M059J (cell line): Measurements from ENCODE around the gene SYCN. TPM values are rescaled to one million over a fixed set of nuclear protein-coding genes. Genes with fewer than 3 reads are reported as not detected.
"Not testable (repeated sequence)": the region's sequence is repeated elsewhere in the genome, so short reads cannot be mapped to it uniquely, and the experiment has no call there.

ENCODE experiments used
- DNase-seq: peaks from one replicate; pipeline ENCODE4 v3.0.0-alpha.2; 2012; ENCODE audit warnings: low read depth
- total RNA-seq: library from RNA; depleted of rRNA; stranded (reverse); fragments of >200 nt; shearing (Covaris generic); gene quantifications from 2 replicates; pipeline ENCODE4 v1.2.3, GENCODE V29; 2014; rRNA removed

Gene SYCN, protein sequence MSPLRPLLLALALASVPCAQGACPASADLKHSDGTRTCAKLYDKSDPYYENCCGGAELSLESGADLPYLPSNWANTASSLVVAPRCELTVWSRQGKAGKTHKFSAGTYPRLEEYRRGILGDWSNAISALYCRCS
- not detected in 2 replicates for total RNA-seq

DNA sequence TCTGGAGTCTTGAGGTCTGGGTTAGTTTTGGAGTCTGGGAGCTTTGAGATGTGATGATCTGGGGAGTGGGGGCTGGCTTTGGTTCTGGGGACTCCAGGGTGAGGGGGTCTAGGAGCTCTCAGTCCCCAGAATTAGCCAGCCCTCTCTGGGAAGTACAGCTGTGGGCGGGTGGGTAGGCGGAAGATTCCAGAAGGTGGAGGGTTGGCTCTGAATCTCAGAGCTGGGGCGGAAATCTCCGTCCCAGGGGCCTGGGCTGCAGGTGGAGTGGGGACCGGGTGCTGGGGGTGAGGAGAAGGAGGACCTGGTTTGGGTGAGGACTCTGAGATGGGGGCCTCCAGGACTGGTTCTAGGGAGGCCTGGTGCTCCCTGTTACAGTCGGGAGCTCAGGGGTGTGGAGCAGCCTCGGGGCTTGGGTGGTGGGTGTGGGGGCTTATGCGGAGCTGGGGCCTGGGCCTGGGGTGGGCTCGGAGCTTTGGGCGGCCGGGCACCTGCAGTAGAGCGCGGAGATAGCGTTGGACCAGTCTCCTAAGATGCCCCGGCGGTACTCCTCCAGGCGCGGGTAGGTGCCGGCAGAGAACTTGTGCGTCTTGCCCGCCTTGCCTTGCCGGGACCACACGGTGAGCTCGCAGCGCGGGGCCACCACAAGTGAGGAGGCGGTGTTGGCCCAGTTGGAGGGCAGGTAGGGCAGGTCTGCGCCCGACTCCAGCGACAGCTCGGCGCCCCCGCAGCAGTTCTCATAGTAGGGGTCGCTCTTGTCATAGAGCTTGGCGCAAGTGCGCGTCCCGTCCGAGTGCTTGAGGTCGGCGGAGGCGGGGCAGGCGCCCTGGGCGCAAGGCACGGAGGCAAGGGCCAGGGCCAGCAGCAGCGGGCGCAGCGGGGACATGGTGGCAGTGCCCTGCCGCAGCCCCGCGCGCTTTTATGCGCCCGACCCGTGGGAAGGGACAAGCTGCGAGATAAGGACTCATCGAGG lies at the start of gene SYCN:
TSS of gene SYCN (minus strand) at position 892 of the 970 bp plus-strand sequence. CDS start at position 883, 9 bp downstream.
- DNase-seq = no peak

DNA sequence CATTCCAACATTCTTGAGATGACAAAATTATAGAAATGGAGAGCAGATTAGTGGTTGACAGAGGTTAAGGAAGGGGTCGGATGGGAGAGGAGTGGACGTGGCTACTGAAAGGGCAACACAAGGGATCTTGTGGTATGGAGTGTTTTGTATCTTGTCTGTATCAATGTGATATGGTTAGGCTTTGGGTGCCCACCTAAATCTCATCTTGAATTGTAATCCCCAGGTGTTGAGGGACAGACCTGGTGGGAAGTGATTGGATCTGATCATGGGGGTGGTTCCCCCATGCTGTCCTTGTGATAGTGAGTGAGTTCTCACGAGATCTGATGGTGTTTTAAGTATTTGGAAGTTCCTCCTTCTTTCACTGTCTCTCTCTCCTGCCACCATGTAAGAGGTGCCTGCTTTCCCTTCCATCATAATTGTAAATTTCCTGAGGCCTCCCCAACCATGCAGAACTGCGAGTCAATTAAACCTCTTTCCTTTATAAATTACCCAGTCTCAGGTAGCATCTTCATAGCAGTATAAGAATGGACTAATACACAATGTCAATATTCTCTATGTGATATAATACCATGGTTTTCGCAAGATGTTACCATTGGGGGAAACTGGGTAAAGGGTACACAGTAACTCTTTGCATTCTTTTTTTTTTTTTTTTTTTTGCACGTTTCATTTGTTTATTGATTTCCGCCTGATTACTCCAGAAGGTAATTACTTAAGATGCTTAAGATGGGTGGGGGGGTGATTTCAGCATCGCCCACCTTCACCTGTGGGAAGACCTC lies 49.5 kb upstream of the SYCN start:
- DNase-seq = no peak

DNA sequence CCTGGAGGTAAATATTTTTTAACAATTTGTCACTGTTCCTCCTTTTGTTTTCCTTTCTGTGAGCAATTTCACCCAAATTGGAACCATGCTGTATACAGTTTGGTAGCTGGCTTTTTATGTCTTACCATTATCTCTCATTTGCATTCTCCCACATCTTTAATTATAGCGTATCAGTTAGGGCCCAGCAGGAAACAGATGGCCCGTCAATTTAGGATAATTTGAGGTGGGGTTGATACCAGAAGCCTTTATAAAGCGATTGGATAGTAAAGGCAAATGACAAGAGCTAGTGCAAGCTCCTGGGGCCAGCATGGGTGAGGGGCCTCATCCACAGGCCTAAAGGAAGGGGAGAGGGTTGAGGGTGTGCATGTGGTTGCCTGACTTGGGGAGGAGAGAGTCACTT lies 48.4 kb upstream of the SYCN start:
- DNase-seq = no peak

DNA sequence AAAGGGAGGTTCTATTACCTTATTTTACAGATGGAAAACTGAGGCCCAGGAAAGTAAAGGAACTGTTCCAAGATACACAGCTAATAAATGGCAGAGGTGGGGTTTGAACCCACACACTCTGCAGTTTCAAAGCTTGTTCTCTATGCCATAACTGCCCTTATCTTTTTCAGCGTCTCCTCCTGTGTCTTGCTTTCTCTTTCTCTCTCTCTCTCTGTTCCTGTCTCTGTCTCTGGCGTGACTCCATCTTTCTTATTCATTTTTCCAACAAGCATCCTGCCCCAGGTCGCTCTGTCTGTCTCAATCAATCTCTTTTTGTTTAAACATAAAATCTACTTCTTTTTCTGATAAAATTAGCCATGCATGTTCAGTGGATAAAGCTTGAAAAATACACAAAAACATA lies 47.8 kb upstream of the SYCN start:
- DNase-seq = no peak

DNA sequence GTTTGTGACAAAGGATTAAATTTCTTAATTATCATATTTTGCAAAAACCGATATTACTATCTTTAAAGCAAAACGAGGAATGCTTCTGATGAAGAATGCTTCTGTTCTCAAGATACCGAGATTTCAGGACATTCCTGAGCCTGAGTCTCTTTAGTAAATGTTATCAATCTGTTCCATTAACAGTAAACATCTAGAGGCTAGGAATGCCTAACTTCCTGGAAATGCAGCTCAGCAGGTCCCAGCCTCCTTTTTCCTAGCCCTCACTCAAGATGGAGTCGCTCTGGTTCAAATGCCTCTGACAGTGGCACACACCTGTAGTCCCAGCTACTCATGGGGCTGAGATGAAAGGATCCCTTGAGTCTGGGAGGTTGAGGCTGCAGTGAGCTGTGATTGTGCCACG lies 47.0 kb upstream of the SYCN start:
- DNase-seq = no peak

DNA sequence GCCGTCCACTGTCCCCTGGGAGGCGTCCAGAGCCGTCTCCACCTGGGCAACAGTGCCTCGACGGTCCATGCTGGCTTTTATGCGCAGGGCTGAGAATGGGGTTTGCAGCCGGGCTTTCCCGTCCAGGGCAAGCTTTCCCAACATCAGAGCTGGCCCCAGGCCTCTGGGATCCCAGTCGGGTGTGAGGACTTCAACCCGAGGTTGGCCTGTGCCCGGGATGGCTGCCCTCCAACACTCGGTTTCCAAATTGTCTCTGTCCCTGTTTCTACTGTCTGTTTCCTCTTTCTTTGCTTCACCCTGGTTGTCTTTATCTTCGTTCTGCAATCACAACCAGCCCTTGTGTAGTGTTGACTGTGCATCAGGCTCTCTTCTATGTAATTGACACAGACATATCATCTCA lies 44.7 kb upstream of the SYCN start, which contains the start of gene IFNL4:
TSS of gene IFNL4 (minus strand) at position 51 of the 400 bp plus-strand sequence.
- DNase-seq = no peak

DNA sequence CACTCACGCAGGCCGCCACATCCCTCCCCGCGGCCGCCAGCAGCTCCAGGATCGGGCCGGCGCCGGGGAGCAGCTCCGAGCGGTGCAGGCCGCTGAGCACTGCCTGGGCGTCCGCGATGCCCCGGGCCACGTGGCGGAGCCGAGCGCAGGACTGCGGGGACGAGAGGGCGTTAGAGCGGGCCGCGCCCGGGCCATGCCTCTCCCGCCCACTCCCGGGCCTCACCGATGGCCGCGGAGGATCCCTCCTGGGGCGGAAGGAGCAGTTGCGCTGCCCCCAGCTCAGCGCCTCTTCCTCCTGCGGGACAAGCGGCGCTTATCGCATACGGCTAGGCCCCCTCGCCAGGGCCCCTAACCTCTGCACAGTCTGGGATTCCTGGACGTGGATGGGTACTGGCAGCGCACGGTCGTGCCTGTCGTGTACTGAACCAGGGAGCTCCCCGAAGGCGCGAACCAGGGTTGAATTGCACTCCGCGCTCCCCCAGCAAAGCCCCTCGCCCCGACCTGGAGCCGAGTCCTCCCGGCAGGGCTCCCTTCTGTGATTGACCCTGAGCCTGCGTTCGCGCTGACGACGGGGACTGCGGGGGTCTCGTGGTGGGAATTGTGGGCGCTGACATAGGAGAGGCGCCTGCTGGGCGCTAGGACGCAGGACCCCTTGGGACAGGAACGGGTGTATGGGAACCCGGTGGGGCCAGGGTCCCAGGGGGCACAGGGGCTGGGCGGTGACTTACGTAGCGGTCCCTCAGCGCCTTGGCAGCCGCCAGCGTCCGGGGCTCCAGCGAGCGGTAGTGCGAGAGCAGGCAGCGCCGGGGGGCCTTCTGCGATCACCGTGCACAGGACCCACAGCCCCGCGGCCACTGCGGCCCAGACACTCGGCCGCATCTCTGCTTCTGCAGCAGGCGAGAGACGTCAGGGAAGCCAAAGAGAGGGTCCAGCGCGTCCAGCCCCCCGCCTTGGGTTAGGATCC lies 43.9 kb upstream of the SYCN start:
- DNase-seq = no peak

DNA sequence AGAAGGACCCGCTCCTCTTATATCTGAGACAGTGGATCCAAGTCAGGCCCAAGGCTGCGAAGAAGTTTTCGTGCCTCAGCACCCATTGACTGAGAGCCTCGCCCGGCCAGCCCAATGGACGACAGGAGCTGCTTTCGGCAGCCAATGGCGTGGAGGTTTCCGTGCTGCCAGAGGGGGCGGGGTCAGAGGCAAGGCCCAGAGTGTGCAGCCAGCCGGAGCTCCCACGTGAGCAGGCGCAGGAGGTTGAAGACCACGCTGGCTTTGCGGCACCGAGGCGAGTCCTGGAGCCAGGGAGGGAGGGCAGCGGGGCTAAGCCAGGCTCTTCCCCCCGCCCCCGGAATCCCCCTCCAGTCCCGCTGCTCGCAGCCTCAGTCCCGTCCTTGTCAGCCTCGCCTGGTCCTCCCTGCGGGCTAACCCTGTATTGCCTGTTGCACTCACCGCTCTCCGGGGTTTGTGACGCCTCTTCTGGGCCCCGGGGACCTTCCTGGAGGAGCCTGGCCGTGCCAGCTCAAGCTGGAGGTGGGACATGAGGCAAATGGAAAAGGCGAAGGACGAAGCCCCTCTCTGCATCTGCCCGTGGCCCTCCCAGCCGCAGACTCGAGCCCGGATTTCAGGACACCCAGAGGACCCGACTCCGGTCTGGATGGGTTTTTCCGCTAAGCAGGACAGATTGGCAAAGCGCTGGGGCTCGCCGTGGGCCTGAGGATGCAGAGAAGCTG lies 43.0 kb upstream of the SYCN start:
- peak; percentile 17 for DNase-seq

DNA sequence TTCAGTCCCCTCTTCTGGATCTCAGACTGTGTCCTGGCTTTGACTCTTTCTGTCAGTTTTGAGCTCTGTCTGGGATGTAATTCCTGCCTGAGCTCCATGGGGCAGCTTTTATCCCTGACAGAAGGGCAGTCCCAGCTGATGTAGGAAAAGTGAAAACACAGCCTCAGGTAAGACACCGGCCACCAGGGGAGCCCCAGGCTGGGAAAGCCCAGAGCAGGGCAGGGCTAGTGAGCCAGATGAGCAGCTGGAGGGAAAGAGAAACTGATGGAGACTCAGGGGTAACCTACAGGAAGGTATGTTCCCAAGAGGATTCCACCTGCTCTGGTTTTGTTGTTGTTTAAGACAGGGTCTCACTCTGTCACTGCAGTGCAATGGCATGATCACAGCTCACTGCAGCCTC lies 41.1 kb upstream of the SYCN start:
- not testable (repeated sequence) for DNase-seq

DNA sequence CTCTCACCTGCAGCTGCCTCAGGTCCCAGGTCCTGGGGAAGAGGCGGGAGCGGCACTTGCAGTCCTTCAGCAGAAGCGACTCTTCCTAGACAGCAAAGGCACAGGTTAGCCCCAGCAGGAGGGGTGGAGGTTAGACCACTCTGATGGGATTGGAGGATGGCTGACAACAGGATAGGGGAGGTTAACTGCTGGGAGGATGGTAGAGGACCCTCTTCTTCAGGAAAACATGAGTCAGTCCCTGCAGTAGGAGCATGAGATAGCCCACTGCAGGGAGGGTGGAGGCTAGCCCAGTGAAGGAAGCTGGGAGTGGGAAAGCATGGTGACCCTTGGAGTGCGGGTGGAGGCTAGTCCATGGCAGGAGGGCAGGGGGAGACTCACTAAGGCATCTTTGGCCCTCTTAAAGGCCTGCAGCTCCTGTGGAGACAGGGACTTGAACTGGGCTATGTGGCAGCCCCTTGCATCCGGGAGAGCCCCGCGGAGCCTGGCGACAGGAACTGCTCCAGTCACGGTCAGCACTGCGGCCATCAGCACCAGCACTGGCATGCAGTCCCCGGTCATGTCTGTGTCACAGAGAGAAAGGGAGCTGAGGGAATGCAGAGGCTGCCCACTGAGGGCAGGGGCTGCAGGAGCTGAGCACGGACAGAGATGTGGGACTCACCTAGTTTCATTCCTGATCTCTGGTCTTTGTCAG lies 40.5 kb upstream of the SYCN start, which contains the start of gene IFNL3:
TSS of gene IFNL3 (minus strand) at position 597 of the 691 bp plus-strand sequence. CDS start at position 558, 39 bp downstream.
- not testable (repeated sequence) for DNase-seq

DNA sequence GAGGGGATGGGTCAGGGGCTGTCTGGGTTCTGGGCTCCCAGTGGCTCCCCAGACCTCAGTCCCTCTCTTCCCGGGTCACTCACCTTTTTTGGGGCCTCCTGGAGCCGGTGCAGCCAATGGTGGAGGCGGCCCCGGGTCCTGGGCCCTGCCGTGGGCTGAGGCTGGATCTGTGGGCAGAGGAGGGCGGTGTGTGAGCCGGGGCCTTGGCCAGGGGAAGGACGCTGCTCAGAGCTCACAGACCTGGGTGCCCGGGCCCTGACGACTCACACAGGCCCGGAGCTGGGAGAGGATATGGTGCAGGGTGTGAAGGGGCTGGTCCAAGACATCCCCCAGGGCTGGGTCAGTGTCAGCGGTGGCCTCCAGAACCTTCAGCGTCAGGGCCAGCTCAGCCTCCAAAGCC lies 39.7 kb upstream of the SYCN start:
- DNase-seq = not testable (repeated sequence)

DNA sequence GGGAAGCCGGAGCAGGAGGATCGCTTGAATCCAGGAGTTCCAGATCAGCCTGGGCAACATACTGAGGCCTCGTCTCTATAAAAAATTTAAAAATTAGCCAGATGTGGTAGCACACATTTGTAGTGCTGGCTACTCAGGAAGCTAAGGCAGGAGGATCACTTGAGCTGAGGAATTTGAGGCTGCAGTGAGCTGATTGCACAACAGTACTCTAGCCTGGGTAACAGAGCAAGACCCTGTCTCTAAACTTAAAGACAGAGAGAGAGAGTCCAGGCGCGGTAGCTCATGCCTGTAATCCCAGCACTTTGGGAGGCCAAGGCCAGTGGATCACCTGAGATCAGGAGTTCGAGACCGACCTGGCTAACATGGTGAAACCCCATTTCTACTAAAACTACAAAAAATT lies 36.4 kb upstream of the SYCN start:
- DNase-seq = no peak

DNA sequence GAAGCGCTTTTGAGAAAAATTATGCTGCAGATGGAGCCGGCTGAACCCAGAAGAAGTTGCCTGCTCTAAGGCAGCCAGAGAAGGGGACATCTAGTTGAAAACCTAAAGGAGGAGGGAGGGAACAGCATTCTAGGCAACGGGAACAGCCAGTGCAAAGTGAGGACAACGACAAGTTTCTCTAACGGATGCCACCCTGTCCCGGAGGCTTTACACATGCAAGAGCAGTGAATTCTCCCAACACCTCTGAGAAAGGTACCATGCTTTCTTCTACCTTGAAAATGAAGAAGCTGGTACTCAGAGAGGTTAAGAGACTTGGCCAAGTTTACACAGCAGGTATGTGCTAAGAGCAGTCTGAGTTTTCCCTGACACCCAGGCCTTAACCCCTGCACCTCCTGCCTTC lies 34.9 kb upstream of the SYCN start:
- DNase-seq = no peak

DNA sequence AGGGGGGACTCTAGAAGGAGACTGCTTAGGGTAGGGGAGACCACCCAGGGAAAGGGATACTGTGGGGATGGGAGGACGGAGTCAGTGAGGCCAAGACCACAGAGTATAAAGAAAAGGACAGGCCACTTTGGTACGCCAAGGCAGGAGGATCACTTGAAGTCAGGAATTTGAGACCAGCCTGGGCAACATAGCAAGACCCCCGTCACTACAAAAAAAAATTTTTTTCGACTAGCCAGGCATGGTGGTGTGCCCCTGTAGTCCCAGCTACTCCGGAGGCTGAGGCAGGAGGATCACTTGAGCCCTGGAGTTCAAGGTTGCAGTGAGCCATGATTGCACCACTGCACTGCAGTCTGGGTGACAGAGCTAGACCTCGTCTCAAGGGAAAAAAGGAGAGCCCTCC lies 34.1 kb upstream of the SYCN start:
- DNase-seq = no peak

DNA sequence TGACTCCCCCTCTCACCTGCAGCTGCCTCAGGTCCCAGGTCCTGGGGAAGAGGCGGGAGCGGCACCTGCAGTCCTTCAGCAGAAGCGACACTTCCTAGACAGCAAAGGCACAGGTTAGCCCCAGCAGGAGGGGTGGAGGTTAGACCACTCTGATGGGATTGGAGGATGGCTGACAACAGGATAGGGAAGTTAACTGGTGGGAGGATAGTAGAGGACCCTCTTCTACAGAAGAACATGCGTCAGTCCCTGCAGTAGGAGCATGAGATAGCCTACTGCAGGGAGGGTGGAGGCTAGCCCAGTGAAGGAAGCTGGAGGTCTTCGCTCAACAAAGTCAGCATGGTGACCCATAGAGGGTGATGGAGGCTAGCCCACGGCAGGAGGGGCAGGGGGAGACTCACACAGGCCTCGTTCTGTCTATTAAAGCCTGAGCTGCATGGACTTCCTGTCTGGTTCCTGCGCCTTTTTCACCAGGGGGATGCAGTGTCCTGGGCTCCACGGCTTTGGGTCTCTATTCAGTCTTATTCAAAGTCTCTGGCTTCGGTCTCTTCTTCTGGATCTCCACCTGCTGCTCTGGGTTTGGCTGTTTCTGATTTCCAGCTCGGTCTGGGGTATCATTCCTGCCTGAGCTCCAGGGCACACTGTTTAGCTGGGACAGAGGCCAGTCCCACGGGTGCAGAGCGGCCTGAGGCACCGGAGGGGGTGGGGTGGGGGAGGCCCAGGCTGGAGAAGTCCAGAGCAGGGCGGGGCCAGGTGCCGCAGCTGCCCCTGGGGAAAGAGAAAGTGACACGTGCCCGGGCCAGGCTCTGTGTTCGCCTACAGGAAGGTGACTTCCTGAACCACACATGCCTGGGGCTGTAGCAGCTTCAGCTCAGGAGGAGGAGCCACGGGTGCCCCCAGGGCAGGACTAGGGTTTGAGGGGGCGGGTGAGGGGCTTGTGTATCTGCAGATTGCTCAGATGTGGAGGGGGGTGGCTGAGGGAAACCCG lies 33.4 kb upstream of the SYCN start:
- DNase-seq = peak; percentile 67

DNA sequence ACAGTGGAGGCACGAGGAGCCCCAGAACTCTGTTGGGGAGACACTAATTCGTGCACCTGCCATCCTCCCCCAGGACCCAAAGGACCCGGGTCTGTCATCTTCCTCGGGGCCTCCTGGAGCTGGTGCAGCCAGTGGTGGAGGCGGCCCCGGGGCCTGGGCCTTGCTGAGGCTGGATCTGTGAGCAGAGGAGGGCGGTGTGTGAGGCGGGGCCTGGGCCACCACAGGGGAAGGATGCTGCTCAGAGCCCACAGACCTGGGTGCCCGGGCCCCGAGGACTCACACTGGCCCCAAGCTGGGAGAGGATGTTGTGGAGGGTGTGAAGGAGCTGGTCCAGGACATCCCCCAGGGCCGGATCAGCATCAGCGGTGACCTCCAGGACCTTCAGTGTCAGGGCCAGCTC lies 32.5 kb upstream of the SYCN start:
- no peak for DNase-seq

DNA sequence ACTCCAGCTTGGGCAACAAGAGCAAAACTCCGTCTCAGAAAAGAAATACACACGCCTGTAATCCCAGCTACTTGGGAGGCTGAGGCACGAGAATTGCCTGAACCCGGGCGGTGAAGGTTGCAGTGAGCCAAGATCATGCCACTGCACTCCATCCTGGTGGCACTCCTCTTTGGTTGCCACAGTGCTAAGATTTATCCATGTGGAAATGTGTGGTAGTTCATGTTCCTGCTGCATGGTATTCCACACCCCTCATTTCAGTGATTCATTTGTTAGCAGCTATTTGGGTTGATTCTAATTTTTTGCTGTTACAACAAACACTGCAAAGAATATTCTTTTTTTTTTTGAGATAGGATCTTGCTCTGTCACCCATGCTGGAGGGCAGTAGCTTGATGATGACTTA lies 28.6 kb upstream of the SYCN start:
- DNase-seq = no peak

DNA sequence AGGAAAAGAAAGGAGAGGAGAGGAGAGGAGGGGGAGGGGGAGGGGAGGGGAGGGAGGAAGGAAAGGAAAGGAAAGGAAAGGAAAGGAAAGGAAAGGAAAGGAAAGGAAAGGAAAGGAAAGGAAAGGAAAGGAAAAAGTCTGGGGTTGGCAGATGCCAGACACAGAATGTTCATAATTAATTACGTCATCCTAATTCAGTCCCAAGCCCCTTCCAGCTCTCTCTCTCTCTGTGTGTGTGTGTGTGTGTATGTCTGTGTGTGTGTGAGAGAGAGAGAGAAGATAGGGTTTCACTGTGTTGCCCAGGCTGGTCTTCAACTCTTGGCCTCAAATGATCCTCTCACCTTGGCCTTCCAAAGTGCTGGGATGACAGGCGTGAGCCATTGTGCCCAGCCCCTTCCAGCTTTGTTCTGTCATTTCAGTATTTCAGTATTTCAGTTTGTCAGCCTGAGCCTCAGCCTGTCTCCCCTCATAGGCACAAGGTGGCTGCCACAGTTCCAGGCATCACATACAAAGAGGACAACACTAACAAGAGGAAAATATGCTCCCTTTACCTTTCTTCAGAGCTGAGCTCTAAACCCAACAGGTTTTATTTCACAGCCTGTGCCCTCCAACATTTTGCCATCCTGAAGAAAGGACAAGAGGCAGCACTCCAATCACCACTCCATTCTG lies 26.2 kb upstream of the SYCN start:
- DNase-seq = no peak
